Measurements from ENCODE around the gene HECTD2.
"Not testable (repeated sequence)": the region's sequence is repeated elsewhere in the genome, so short reads cannot be mapped to it uniquely, and the experiment has no call there.

The HECTD2 gene

DNA sequence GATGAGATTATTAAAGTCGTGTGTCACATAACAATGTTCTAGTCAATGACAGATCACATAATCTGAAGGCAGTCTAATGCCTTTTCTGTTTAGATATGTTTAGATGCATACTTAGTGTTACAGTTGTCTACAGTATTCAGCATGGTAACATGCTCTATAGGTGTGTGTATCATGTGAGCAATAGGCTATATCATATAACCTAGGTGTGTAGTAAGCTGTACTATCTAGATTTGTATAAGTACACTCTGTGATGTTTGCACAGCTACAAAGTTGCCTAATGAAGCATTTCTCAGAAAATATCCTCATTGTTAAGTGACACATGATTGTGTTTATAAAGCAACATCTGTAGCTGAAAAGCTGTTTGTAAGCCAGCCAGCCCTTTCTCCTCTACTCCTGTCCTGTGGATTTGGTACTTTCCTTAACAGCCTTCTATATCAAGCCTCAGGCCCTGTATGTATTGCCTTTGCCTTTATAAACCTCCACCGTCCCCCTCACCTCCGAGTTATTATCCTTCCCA, 6.3 kb downstream of the HECTD2 start:
- FAIRE-seq, result no peak
- TF ChIP-seq POLR2A (IDR thresholded peaks at IDR 0.05; ENCODE audit: low read depth, low read length) (no peak), POLR2AphosphoS5 (IDR thresholded peaks at IDR 0.05; ENCODE audit: low read depth, low read length) (no peak), TAF1 (IDR thresholded peaks at IDR 0.05; ENCODE audit: borderline replicate concordance, low read depth, low read length) (no peak)

DNA sequence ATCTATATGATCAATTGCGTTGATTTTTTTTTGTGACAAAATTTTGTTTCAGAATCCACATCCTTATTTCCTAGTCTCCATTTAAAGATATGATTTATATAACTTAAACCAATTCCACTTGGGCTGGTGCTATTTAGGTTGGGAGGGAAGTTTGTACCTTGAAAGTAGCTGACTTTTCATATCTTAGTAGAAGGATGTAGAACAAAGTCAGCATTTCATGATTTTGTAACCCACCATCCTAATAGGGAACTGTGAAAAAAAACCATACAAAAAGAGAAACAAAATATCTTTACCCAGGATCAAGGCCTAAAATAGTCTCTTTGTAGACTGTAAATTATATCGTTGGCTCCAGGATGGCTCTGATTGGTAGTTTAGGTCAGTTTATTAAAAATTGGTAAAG, 8.3 kb downstream of the HECTD2 start:
- no peak for TF ChIP-seq POLR2AphosphoS5 (IDR thresholded peaks at IDR 0.05; ENCODE audit: low read depth, low read length)
- no peak for TF ChIP-seq POLR2A (IDR thresholded peaks at IDR 0.05; ENCODE audit: low read depth, low read length)
- no peak for TF ChIP-seq TAF1 (IDR thresholded peaks at IDR 0.05; ENCODE audit: borderline replicate concordance, low read depth, low read length)
- no peak for DNase-seq (ENCODE audit: insufficient read length)
- peak; percentile 65 for FAIRE-seq

More for the DNA sequence above, 6.3 kb downstream of the HECTD2 start:
- DNase-seq (ENCODE audit: insufficient read length), result no peak

DNA sequence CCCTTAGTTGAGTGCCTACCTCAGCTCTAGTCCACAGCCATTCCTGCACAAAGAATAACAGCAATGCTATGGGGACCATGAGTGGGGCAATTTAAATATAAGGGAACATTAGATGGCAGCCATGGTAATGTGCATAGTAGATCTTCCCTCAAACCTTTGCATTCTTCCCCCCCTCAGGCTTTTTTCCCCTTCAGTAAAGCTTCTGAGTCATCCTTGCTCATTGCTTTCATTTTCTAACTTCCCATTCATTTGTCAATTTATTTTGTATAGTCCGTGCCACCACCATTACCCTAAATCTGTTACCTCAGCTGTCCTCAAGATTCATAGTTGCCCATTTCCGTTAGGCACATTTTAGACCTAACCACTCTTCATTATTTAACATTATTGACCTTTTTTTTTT, 10.7 kb downstream of the HECTD2 start:
- TF ChIP-seq POLR2A (IDR thresholded peaks at IDR 0.05; ENCODE audit: low read depth, low read length) (no peak), POLR2AphosphoS5 (IDR thresholded peaks at IDR 0.05; ENCODE audit: low read depth, low read length) (no peak), TAF1 (IDR thresholded peaks at IDR 0.05; ENCODE audit: borderline replicate concordance, low read depth, low read length) (no peak)
- FAIRE-seq (no peak), DNase-seq (ENCODE audit: insufficient read length) (no peak)

DNA sequence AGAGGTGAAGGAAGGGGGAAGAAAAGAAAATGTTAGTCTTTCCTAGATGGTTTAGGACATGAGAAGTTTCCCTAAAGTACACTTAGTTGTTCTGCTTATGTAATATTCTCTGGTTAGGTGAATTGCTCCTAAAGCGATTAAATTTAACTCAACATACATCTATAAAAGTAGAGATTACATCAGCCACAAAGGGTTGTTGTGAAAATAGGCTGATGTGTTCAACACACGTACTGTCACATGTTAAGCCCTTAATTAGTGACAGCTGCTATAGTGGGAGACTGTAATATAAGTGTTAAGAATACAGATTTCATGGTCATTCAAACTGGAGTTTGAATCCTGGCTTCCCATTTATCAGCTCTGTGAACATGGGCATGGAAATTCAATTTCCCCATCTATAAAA, 12.8 kb downstream of the HECTD2 start:
- FAIRE-seq (no peak), DNase-seq (ENCODE audit: insufficient read length) (no peak)
- no peak for TF ChIP-seq POLR2A (IDR thresholded peaks at IDR 0.05; ENCODE audit: low read depth, low read length)
- TF ChIP-seq POLR2AphosphoS5 (IDR thresholded peaks at IDR 0.05; ENCODE audit: low read depth, low read length), result no peak
- TF ChIP-seq TAF1 (IDR thresholded peaks at IDR 0.05; ENCODE audit: borderline replicate concordance, low read depth, low read length), result no peak

DNA sequence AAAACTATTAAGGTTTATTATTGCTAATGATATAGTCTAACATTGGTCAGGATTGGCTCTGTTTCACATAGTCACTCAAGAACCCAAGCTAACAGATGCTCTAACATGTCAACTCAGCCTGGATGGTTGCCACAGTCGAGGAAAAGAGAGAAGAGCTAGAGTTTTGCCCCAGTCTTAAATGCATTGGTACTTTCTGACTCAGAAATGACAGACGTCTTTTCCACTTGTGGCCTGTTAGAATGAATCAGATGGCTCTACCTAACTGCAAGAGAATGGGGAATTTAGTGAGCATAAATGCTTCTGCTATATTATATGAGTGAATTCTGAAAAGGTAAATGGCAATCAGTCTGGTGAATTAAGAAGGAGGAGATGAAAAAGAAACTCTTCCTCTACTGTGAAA, 13.9 kb downstream of the HECTD2 start:
- DNase-seq (ENCODE audit: insufficient read length) (no peak), FAIRE-seq (no peak)
- TF ChIP-seq POLR2A (IDR thresholded peaks at IDR 0.05; ENCODE audit: low read depth, low read length) (no peak), TAF1 (IDR thresholded peaks at IDR 0.05; ENCODE audit: borderline replicate concordance, low read depth, low read length) (no peak), POLR2AphosphoS5 (IDR thresholded peaks at IDR 0.05; ENCODE audit: low read depth, low read length) (no peak)

DNA sequence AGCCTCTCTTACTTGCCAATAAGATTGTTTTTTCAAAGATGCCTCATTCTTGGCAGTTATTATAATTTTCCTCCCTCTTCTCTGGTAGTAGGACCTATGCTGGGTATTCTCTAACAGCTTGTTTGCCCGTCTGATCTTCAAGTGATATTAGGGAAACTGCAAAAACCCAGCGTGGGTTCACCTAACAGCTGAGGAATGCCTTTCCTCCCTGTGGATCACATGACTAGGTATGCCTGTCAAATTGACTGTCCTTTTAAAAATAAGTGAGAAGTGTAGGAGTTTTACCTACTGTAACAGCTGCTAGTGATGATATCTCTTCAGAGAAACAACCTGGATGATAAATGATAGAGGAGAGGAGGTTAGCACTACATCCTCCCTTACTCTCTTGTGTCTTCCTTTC, 22.0 kb downstream of the HECTD2 start:
- FAIRE-seq (no peak), DNase-seq (ENCODE audit: insufficient read length) (no peak)
- TF ChIP-seq POLR2A (IDR thresholded peaks at IDR 0.05; ENCODE audit: low read depth, low read length) (no peak), POLR2AphosphoS5 (IDR thresholded peaks at IDR 0.05; ENCODE audit: low read depth, low read length) (no peak), TAF1 (IDR thresholded peaks at IDR 0.05; ENCODE audit: borderline replicate concordance, low read depth, low read length) (no peak)

DNA sequence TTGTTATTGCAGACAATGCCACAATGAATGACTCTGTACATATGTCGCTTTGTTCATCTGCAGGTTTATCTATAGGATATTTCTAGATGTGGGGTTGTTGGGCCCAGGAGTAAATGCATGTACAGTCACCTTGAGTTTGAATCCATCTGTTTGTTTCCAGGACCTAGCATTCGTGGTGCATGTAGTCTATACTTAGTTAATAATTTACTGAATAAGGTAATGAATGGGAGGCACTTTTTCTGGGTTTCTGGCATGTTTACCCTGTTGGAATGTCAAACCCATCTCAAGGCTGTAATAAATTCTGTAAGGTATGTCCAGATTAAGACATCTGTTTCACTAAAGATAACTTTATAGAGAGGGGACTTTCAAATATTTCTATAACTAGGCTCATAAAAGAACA, 23.5 kb downstream of the HECTD2 start:
- DNase-seq (ENCODE audit: insufficient read length) (no peak), FAIRE-seq (no peak)
- no peak for TF ChIP-seq POLR2A (IDR thresholded peaks at IDR 0.05; ENCODE audit: low read depth, low read length)
- no peak for TF ChIP-seq POLR2AphosphoS5 (IDR thresholded peaks at IDR 0.05; ENCODE audit: low read depth, low read length)
- no peak for TF ChIP-seq TAF1 (IDR thresholded peaks at IDR 0.05; ENCODE audit: borderline replicate concordance, low read depth, low read length)

DNA sequence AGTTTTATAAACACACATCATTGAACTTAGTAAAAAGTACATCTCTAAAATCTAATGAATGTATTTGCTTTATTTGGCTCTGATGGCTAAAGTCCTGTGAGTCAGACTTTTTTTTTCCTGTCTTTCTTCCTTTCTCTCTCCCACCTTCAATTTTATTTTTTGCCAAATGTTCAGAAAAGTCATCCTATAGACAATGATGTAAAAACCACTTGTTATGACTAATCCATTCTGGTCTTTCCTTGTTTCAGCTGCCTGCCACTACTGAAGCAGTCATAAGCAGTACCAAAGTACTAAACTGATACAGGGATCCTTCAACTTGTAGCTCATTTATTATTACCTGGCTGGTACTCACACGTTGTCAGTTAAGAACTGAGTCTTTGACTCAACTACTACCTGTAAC, 23.9 kb downstream of the HECTD2 start:
- DNase-seq (ENCODE audit: insufficient read length) (no peak), FAIRE-seq (no peak)
- TF ChIP-seq POLR2A (IDR thresholded peaks at IDR 0.05; ENCODE audit: low read depth, low read length) (no peak), POLR2AphosphoS5 (IDR thresholded peaks at IDR 0.05; ENCODE audit: low read depth, low read length) (no peak), TAF1 (IDR thresholded peaks at IDR 0.05; ENCODE audit: borderline replicate concordance, low read depth, low read length) (no peak)

DNA sequence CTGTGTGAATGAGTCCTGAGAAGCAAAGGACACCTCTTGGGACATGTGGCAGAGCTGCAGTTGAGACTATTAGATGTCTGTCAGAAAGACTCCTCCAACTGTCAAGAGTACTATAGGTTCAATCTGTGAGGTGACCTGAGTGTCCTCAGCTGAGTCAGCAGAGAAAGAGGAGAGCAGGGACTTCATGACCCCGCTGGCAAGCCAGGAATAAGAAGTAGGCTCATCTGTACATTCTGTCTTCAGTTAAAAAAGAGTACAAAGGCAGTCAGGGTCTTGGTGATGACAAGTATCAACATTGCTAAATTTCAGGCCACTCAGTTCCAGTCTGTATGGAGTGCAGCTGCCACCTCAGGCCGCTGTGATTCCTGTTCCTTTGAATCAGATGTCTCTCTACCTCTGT, 25.1 kb downstream of the HECTD2 start:
- DNase-seq (ENCODE audit: insufficient read length) (no peak), FAIRE-seq (no peak)
- TF ChIP-seq TAF1 (IDR thresholded peaks at IDR 0.05; ENCODE audit: borderline replicate concordance, low read depth, low read length) (no peak), POLR2A (IDR thresholded peaks at IDR 0.05; ENCODE audit: low read depth, low read length) (no peak), POLR2AphosphoS5 (IDR thresholded peaks at IDR 0.05; ENCODE audit: low read depth, low read length) (no peak)

DNA sequence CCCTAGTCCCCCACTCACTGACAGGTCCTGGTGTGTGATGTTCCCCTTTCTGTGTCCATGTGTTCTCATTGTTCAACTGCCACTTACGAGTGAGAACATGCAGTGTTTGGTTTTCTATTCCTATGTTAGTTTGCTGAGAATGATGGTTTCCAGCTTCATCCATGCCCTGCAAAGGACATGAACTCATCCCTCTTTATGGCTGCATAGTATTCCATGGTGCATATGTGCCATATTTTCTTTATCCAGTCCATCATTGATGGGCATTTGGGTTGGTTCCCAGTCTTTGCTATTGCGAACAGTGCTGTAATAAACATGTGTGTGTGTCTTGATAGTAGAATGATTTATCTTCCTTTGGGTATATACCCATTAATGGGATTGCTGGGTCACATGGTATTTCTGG, 28.1 kb downstream of the HECTD2 start:
- not testable (repeated sequence) for DNase-seq (ENCODE audit: insufficient read length)

DNA sequence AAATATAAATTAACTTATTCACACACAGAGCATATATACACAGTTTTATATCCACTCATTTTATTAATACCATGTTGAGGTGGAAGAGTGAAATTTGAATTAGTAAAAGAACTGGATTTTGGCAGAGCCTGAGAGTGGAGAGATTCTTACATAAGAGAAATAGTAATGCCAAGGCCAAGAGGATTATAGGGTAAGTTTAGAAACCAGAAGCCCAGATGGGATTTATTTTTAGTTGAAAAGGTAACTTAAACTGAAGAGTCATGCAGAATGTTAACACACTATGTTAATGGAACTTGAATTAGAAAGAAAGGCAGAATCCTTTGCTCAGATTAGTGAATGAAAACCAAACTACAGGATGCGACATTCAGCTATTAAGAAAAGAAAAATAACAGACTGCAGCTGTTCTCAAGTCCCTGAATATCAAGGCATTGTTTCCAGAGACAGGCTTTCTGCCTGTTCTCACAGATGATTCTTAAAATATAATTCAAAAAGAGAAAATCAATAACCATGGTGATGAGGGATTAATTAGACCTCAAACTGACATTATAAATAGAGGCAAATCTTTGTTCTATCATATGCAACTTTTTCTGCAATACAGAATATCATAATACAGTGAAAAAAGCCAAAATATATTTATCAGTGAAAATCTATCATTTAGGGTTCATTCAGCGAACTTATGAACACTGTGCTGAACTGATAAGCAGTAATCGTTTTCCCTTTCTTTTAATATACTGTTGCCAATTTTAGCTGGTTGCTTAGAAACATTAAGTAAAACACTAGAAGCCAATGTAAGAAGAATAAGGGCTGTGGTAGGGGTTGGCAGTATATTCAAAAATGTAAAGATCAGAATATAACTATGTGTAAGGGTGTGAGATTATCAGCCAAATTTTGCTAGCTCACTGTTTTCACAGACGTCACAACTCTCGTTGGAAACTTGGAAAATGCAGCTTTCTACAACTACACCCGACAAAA, 34.4 kb downstream of the HECTD2 start:
- no peak for FAIRE-seq
- no peak for DNase-seq (ENCODE audit: insufficient read length)
- TF ChIP-seq POLR2A (IDR thresholded peaks at IDR 0.05; ENCODE audit: low read depth, low read length), result no peak
- TF ChIP-seq TAF1 (IDR thresholded peaks at IDR 0.05; ENCODE audit: borderline replicate concordance, low read depth, low read length), result no peak
- no peak for TF ChIP-seq POLR2AphosphoS5 (IDR thresholded peaks at IDR 0.05; ENCODE audit: low read depth, low read length)

More for the DNA sequence above, 28.1 kb downstream of the HECTD2 start:
- FAIRE-seq, result not testable (repeated sequence)

DNA sequence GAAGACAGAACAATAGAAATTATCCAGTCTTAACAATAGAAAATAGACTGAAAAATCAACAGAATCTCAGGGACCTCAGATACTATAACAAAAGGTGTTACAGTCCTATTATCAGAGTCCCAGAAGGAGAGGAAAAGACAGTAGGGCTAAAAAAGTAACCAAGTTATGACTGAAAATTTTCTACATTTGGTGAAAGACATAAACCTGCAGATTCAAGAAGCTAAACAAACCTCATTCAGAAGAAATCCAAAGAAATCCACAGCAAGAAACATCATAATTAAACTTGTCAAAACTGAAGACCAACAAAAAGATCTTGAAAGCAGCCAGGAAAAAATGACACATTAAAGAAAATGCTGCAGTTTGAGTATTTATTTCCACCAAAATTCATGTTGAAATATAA, 41.9 kb downstream of the HECTD2 start:
- TF ChIP-seq POLR2AphosphoS5 (IDR thresholded peaks at IDR 0.05; ENCODE audit: low read depth, low read length), result no peak
- no peak for TF ChIP-seq TAF1 (IDR thresholded peaks at IDR 0.05; ENCODE audit: borderline replicate concordance, low read depth, low read length)
- no peak for TF ChIP-seq POLR2A (IDR thresholded peaks at IDR 0.05; ENCODE audit: low read depth, low read length)
- no peak for FAIRE-seq
- no peak for DNase-seq (ENCODE audit: insufficient read length)

Data from GM12892 (cell line).